GM21619 (cell line): ENCODE measurements around the gene NEMF.
A peak's percentile ranks its signal among the peaks of the same experiment; 100 is the strongest.
"Not testable (repeated sequence)": the region's sequence is repeated elsewhere in the genome, so short reads cannot be mapped to it uniquely, and the experiment has no call there.

Experiments
- ATAC-seq: cut with Tn5 transposase; IDR thresholded peaks from one replicate; pipeline ENCODE4 v1.9.1; 2021; ENCODE audit not compliant: unreplicated experiment

The NEMF gene

GRCh38 chr14:49880267-49881064, 27.9 kb upstream of the NEMF start:
- ATAC-seq: no peak

- peak; percentile 83 for ATAC-seq
Measured at GRCh38 chr14:49879646-49880204, 27.1 kb upstream of the NEMF start.

- no peak for ATAC-seq
Measured at GRCh38 chr14:49876563-49877127, 24.1 kb upstream of the NEMF start.

GRCh38 chr14:49875640-49876198, 23.1 kb upstream of the NEMF start:
- no peak for ATAC-seq

GRCh38 chr14:49873548-49873947, 21.0 kb upstream of the NEMF start:
- not testable (repeated sequence) for ATAC-seq

- ATAC-seq: no peak
Measured at GRCh38 chr14:49870908-49871307, 18.3 kb upstream of the NEMF start.

GRCh38 chr14:49868720-49869114, 16.1 kb upstream of the NEMF start:
- ATAC-seq: no peak

GRCh38 chr14:49867831-49868719, 15.5 kb upstream of the NEMF start:
- ATAC-seq: peak; percentile 82

GRCh38 chr14:49865431-49865859, 12.9 kb upstream of the NEMF start:
- ATAC-seq: no peak

GRCh38 chr14:49863487-49864281, 11.1 kb upstream of the NEMF start:
- ATAC-seq: no peak

- peak; percentile 13 for ATAC-seq
Measured at GRCh38 chr14:49862089-49862673, 9.6 kb upstream of the NEMF start.

- ATAC-seq: no peak
Measured at GRCh38 chr14:49861699-49862088, 9.1 kb upstream of the NEMF start.

GRCh38 chr14:49860988-49861698, 8.6 kb upstream of the NEMF start:
- no peak for ATAC-seq

- no peak for ATAC-seq
Measured at GRCh38 chr14:49858383-49858782, 5.8 kb upstream of the NEMF start.

- ATAC-seq: no peak
Measured at GRCh38 chr14:49857427-49858003, 4.9 kb upstream of the NEMF start.

- ATAC-seq: peak; percentile 42
Measured at GRCh38 chr14:49853572-49854375, 1.2 kb upstream of the NEMF start.

GRCh38 chr14:49853158-49853477, 530 bp upstream of the NEMF start:
- ATAC-seq: peak; percentile 11

GRCh38 chr14:49851813-49852212, 775 bp downstream of the NEMF start:
- ATAC-seq: no peak
